Stimulated activated CD4-positive, alpha-beta T cell treated with anti-CD3 and anti-CD28 coated beads, Interleukin-1b, Interleukin-23, amount 100 ng/mL, for 48 hours (primary cell): Measurements from ENCODE around the gene ROR2.

Source experiments
- DNase-seq: peaks from one replicate; pipeline ENCODE4 v3.0.0-alpha.2; 2020

Gene ROR2

DNA sequence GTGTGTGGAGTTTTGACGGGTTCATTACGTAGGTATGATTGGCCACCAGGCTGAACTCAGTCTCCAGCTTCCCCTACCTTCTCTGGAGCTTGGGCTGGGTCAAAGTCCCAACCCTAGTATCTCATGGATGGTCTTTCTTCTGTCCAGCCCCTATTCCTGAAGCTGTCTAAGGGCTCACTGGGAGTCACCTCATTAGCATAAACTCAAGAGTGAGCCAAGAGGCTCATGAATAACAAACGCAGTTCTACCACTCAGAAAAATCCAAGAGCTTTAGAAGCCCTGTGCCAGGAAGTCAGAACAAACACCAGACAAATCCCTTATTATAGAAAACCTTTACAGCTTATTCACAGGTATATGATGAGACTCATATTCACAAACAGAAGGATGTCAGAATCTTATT is 346.1 kb downstream of the ROR2 start:
- DNase-seq: no peak

DNA sequence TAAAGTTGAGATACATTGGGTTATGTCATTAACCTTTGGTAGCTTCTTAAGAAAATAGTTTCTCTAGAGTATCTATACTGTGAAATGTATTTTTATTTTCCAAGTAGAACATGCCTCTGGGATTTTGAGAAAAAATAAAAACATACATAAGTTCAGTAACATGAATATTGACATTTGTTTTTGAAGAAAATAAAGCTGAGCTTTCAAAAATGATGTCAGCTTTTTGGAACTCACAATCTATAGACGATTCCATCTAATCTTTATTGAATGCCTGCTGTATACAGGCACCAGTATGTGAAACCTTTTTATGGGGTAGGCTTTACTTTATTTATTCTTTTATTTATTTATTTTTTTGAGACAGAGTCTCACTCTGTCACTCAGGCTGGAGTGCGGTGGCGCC is 350.5 kb downstream of the ROR2 start:
- DNase-seq: no peak

DNA sequence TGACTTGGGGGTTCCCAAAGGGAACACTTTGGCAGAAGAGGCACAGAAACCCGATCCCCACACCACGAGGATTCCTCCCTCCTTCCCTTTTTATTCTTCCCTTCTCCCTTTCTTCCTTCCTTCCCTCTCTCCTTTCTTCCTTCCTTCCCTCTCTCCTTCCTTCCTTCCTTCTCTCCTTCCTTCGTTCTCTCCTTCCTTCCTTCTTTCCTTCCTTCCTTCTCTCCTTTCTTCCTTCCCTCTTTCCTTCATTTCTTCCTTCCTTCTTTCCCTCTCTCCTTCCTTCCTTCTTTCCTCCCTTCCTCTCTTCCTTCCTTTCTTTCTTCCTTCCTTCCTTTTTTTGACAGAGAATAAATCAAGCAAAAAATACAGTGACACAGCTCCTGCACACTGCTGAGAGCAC is 358.4 kb downstream of the ROR2 start:
- DNase-seq: no peak

DNA sequence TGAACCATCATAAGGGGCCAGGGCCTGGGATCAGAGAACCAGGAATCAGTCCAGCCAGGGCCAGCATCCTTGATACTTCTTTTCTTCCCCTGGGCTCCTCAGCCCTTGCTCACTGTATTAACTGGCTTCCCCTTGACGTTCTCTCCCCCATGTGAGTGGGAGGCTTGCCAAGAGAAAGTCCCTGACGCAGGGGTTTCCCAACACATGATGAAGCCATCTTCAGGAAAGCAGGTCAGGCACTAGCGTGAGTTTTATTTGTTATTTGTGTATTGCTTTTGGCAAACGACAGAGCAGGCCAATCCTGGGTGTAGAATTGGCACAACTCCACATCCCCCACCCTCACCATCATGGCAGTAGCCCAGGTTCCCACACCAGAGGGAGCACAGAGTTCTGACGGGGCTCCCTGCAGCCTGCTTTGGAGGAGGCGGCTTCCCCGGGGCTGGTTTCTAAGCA is 360.9 kb downstream of the ROR2 start:
- DNase-seq: no peak

DNA sequence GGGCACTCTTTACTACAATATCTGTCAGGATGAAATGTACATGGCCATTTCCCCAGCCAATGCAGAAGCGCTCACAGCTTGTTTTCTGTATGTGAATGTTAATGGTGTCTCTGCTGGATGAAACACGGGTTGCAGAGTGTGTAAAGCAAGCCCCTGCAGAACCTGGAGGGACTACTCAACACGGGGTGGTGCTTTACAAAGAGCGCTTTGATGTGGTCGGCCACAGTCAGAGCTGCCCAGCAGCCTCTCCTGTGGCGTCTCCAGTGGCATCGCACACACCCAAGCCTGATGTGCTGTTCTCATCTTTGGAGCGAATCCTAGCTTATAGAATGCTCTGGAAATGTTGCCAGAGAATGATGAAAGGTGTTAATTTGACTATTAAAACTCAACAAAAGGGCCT is 363.7 kb downstream of the ROR2 start:
- no peak for DNase-seq

DNA sequence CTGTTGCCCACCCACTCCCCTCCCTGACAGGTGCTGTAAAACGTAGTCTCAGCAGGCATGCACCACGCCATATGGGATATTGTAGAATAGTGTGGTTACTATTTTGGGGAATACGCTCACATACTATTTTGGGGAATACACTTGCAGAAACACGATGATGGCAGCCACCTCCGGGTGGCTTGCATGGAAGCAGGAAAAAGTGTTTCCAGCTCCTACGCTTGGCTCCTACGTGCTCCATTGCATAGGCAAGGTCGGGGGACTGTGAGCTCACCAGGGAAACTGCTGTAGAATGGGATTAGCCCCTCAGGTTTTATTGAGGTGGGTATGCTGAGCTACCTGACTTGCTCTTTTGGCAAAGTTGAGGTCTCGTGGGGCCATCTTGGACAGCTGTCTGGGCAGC is 366.1 kb downstream of the ROR2 start:
- no peak for DNase-seq

DNA sequence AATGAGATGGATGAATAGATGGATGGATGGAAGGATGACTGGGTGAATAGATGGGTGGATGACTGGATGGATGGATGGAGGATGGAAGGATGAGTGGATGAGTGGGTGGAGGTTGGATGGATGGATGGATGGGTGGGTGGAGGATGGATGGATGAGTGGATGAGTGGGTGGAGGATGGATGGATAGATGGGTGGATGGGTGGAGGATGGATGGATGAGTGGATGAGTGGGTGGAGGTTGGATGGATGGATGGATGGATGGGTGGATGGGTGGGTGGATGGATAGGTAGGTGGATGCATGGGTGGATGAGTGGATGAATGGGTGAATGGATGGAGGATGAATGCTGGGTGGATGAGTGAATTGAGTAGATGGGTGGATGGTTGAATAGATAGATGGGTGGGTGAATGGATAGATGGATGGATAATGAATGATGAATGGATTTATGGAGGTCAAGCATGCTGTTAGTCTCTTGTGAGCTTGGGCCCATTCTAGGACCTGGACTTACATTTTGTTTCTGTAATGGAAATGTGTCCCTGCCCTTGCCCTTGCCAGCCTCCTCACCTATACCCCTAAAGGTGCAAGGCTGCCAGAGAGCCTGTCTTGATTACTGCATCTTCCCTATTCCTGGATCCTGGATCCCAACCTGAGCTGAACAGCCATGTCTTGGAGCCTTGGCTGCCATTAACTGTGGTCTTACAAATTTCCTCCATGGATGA is 366.7 kb downstream of the ROR2 start:
- DNase-seq: no peak

DNA sequence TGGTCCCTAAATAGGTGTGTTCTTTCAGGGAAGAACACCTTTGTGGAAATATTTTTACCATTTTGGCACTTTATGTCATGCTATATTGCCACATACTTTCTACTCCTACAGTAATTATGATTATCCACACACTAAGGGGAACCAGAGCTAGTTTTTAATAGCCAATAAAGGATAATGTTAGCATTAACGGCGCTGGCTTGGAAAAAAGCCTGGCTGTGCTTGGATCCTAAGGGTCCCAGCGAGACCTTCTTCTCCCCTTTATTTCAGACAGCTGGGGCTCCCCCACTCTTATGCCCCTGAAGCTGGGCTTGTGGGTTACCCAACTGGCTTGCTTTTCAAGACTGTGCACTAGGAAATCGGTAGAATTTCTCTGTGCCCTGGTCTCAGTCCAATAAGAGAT is 367.8 kb downstream of the ROR2 start:
- no peak for DNase-seq

DNA sequence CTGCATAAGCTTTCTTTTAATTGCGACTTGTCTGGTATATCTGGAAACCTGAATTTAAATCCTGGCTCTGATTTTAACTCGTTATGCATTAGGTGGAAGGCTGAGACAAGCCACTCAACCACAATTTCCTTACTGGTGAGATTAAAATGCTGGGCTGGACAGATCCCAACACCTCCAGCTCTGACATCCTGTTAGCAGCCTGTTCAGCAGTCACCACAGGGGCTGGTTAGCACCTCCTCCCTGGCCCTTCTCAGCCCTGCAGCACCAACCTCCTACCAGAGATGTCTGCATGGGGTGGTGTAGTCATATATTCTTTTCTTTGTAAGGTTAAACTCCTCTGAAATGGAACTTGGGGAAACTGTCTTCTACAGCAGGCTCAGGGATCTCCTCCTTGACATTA is 369.9 kb downstream of the ROR2 start:
- no peak for DNase-seq

DNA sequence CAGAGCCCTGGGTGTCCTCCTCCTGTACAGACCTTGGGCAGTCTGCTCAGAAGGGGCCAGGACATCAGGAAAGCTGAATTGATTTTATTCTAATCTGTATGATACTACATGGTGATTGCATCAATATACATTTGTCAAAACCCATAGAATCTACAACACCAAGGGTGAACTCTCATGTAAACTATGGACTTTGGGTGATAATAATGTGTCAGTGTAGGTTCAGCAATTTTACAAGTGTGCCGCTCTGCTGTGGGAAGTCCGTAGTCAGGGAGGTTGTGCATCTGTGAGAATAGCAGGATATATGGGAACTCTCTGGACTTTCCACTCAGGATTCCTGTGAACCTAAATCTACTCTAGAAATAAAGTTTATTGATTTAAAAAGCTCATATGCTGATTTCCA is 371.1 kb downstream of the ROR2 start:
- no peak for DNase-seq

DNA sequence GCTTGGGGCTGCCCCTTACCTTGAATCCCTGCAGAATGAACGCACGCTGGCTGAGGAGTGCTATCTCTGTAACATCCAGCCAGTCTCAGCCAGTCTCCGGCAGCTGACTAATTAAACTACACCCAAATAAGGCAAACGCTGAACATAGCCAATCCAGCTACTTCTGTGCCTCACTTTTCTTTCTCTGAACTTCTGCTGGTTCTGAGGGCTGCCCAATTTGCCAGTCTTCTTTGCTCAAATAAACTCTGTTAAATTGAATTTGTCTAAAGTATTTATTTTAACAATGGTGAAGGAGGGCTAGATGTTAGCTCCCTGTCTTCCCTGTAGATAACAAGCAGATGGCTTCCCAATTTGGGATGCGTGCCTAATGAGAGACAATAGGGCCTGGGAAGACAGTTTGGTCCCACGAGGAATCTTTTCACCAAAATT is 372.4 kb downstream of the ROR2 start:
- DNase-seq: no peak

DNA sequence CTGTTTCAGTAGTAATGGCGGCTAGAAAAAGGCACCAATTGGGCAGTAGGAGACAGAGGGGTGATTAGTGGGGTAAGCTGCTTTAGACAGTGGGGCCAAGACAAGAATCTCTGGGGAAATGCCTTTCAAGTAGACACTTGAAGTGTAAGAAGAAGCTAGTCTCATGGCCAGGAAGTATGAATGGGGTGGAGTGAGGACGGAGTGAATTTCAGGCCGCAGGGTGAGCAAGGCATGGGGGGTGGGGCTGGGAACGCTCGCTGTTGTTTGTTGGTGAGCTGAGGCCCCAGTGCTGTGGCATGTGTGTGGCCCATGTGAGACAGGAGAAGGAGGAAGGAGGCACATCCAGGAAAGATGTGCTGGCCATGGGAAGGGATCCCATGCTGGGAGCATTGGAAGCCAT is 377.2 kb downstream of the ROR2 start:
- no peak for DNase-seq

DNA sequence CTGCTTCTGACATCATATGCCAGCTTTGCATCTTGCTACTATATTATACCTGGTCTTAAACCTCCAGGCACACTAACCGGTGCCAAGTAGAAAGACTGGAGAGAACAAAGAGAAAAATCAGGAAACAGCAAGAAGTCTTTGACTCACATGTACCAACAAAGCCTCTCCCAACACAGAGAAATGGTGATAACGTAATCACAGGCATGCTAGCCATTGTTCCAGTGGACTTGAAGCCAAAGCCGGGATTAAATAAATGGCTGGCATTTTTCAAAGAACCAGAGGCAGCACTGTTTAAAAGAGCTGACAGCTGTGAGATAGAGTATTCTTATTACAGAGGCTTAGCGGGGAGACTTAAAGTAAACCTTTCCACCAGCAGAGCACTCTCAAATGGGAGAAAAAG is 378.0 kb downstream of the ROR2 start:
- no peak for DNase-seq

DNA sequence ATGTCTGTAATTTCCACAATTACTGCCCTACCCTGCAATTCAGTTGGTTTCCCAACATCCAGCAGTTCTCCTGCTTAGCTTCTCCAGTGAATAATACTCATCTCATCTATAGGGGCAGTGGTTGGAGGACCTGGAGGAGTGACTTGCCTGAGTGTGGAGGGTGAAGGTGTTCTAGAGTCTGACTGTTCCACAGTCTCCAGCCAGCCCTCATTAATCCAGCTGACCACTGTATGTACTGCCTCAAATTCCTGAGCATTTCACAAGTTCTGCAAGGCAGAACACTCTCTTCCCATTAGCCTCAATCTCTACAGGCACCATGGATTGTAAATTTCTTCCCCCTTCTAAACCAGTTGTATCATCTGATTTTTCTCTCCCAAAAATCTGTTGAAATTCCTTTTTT is 379.0 kb downstream of the ROR2 start:
- DNase-seq: no peak

DNA sequence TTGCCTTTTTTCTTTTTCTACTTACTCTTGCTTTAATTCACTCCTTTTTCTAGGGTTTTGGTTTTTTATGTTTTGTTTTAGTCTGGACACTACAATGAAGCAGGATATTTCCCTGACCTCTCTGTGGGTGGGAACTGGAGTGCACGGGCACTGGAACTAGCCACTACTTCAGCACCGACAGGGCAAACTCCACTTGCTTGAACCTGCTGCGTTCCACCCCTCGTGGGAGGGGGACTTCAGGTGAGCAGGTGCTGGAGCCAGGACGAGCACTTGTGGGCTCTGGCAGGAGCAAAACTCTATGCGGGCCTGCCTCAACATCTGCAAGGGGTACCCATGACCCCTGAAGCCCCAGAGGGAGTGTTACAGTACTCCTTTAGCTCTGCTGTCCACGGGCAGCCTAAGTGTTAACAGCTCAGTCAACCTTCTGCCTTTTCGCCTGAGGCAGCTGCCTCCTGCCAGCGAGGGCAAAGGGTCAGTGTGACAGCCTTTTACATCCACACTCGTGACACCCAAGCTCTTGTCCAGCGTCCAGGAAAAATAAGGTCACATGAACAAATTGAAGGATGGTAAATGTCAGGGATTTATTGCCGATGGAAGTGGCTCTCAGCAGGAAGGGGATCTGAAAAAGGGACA is 382.3 kb downstream of the ROR2 start:
- no peak for DNase-seq

DNA sequence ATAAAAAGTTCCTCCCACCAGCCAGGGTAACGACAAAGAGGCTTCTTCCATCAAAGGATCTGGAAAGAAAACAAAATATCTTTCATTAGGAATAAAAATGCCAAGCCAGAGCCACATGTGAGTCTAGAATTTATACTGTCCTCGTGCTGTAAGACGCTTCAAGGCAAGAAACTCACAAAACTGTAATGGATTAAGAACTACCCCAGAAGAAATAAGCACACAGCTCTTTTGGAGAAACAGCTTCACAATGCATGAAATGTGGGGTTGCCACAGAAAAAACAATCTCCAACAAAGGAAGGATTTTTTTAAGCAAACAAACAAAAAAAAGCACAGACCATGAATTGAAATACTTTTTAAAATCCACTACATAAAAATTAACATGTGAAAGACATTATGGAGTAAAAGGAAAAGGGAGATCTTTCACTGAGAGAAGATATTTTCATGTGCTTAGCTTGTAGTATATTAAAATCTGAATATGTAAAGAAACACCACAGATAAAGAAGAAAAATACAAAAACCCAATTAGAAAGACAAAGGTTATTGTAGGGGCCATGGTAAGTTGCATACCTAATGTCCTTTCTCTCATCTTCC is 385.9 kb downstream of the ROR2 start:
- DNase-seq: no peak

DNA sequence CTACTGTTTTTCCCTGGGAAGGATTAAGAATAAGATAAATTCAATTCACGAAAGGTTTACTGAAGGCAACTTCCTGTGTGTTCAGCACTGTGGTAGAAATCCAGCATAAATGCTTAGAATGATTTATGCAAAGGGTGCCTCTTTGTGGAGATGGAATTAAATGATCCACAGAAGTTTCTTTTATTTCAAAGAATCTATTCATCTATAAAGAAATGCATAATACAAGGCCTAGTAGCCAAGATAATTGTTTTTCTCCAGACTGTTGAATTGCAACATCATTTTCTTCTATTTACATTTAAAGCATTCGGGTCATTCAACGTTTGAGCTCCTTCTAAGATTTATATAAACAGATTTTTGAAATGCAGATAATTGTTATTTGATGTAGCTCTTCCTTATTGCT is 387.6 kb downstream of the ROR2 start:
- DNase-seq: no peak

DNA sequence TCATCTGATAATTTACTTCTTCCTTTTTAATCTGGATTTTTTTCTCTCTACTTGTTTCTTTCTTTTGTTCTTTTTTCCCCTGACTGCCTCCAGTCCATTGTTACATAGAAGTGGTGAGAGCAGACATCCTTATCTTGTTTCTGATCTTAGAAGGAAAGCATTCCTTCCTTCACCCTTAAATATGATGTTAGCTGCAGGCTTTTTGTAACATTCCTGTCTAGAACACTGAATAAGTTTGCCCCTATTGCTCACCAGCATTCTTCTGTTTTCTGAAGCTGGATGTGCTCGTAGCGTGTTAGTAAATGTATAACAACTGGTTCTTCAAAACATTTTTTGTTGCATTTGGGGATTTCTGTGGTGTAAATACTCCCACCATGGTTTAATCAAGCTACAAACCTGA is 389.7 kb downstream of the ROR2 start:
- no peak for DNase-seq

DNA sequence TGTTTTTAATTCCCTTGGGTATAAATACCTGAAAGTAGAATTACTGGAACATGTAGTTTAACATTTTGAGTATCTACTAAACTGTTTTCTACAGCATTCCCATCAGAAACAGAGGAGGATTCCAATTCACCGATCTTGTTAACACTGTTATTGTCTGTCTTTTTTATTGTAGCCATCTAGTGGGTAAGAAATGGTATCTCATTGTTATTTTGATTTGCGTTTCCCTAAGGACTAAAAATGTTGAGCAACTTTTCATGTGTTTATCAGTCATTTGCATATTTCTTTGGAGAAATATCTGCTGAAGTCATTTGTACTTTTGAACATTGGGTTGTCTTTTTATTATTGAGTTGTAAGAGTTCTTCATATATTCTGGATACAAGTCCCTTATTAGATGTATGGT is 391.1 kb downstream of the ROR2 start:
- DNase-seq: no peak

DNA sequence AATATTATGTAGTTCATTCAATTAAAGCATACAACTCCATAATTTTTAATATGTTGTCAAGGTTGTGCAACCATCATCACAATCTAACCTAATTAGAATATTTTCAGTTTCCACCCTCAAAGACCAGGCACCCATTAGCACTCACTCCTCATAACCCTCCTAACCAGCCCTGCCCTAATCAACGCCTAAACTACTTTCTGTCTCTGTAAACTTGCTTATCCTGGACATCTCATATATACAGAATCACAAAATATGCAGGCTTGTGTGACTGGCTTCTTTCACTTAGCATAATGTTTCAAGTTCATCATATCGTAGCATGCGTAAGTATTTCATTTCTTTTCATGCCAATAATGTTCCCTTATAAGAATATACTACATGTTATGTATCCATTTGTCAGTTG is 391.6 kb downstream of the ROR2 start:
- no peak for DNase-seq

DNA sequence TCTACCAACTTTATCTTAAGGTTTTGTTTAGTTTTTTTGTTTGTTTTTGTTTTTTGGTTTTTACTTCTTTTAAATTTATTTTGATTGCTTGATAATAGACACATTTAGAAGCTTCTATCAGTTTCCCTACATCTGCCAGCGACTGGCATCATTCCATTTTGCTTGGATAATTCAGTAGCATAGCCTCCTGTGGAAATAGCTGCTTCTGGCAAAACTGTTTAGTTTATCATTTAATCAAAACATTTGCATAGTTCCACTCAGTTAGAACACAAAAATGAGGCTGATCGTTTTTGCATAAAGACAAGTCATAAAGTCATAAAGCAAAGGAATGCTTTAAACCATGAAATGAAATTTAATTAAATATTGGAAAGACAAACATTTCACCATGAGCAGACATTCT is 392.7 kb downstream of the ROR2 start:
- no peak for DNase-seq

DNA sequence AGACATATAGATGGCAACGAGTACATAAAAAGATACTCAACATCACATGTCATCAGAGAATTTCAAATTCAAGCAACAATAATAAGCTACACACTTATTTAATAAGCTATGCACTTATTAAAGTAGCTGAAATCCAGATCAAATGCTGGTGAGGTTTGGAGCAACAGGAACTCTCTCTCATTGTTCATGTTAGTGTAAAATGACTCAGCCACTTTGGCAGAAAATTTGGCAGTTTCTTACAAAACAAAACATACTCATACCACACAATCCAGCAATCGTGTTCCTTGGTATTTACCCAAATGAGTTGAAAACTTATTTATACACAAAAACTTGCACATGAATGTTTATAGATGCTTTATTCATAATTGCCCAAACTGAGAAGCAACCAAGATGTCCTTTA is 394.9 kb downstream of the ROR2 start:
- no peak for DNase-seq

DNA sequence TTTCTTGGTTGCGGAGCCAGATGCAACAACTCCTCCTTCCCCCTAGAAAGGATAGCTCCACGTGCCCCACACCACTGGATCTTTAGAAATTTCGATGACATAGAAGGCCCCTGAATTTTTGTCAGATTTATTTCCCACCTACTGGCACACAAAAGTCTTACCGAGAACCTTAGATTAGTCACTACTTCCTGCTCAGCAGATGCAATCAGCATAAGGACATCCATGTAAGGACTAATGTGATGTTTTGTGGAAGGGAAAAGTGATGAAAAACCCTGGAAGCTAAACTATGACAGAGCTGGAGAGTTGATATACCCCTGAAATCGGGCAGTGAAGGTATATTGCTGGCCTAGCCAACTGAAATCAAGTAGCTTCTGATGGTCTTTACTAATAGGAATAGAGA is 400.9 kb downstream of the ROR2 start:
- DNase-seq: no peak

DNA sequence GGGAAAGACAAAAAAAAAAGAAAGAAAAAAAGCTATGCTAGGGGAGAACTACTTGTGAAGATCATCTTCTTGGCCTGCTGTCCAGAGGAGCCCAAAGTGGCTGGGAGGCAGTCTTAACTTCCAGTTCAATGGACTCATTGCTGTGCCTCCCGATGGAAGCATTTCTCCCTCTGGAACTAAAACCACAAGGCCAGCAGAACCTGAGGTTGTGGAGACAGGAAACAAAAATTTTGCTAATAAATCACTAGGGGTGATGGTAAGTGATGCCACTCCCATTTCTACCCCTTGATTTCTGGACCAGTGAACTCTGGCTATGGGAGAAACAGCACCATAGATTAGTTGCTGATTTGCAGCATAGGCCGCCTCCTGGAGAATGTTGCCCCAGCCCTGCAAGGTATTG is 402.9 kb downstream of the ROR2 start:
- DNase-seq: no peak

DNA sequence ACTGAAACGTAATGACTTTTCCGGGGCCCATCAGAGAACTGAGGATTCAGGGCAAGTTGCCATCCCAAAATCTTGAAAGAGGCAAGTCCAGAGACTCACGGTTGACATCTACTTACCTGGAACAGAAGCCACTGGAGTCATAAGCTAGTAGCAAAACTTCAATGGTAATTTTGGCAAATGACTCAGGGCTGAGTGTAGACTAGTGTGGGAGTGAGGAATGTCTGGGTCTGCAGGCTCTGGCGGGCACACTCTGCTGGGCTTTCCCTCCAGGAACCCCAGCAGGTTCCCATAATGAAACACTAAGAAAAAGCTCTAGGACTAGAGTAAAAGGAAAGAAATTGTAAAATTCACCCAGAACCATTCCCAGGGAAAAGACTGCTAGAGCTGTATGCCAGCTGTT is 403.5 kb downstream of the ROR2 start:
- no peak for DNase-seq
